ENCODE results near the gene ITPRIP.

The ITPRIP gene

GRCh38 chr10:104325436-104326435 is 12.5 kb downstream of the ITPRIP start:
- FAIRE-seq, result no peak

- FAIRE-seq, result no peak
These were observed 13.3 kb downstream of the ITPRIP start for GRCh38 chr10:104324931-104325330.

GRCh38 chr10:104324221-104324686 is 14.0 kb downstream of the ITPRIP start:
- no peak for FAIRE-seq

GRCh38 chr10:104323760-104324201 is 14.5 kb downstream of the ITPRIP start:
- FAIRE-seq, result no peak

GRCh38 chr10:104323085-104323484 is 15.2 kb downstream of the ITPRIP start:
- no peak for FAIRE-seq

- no peak for FAIRE-seq
These were observed 15.9 kb downstream of the ITPRIP start for GRCh38 chr10:104322416-104322782.

GRCh38 chr10:104321725-104322415 is 16.4 kb downstream of the ITPRIP start:
- no peak for FAIRE-seq

GRCh38 chr10:104321226-104321625 is 17.0 kb downstream of the ITPRIP start:
- no peak for FAIRE-seq

GRCh38 chr10:104318810-104319741 is 19.2 kb downstream of the ITPRIP start:
- no peak for FAIRE-seq

GRCh38 chr10:104318326-104318725 is 19.9 kb downstream of the ITPRIP start:
- FAIRE-seq, result no peak

- no peak for FAIRE-seq
These were observed 20.5 kb downstream of the ITPRIP start for GRCh38 chr10:104317726-104318299.

- no peak for FAIRE-seq
These were observed 21.0 kb downstream of the ITPRIP start for GRCh38 chr10:104317269-104317710.

GRCh38 chr10:104316321-104317099 is 21.8 kb downstream of the ITPRIP start:
- no peak for FAIRE-seq

GRCh38 chr10:104315486-104315921 is 22.8 kb downstream of the ITPRIP start:
- FAIRE-seq, result no peak

GRCh38 chr10:104314591-104315485 is 23.4 kb downstream of the ITPRIP start:
- no peak for FAIRE-seq

GRCh38 chr10:104311184-104311720 is 27.0 kb downstream of the ITPRIP start:
- FAIRE-seq, result no peak

GRCh38 chr10:104309980-104310978 is 28.0 kb downstream of the ITPRIP start:
- FAIRE-seq, result no peak

- no peak for FAIRE-seq
These were observed 29.8 kb downstream of the ITPRIP start for GRCh38 chr10:104308439-104308903.

Measured in A204.1 (cell line).